Nephron (organoid): ENCODE measurements around the gene PML.

Experiments
- H3K27ac Mint-ChIP-seq, 3 experiments: 2 replicates each; pipeline ENCODE4 v1.8.0; 2020; ENCODE audit warnings: mixed read lengths in 3 of 3, mild to moderate bottlenecking in 2 of 3, moderate library complexity in 1 of 3
- H3K27me3 Mint-ChIP-seq: 2 replicates; pipeline ENCODE4 v1.8.0; 2021; ENCODE audit warnings: low read depth, mild to moderate bottlenecking, moderate library complexity, mixed read lengths
- H3K36me3 Mint-ChIP-seq: 2 replicates; pipeline ENCODE4 v1.8.0; 2020; ENCODE audit warnings: low read depth, mixed read lengths
- H3K4me1 Mint-ChIP-seq: 2 replicates; pipeline ENCODE4 v1.8.0; 2020; ENCODE audit warnings: mixed read lengths
- H3K4me3 Mint-ChIP-seq, 3 experiments: 2 replicates each; pipeline ENCODE4 v1.8.0; 2020; ENCODE audit warnings: mild to moderate bottlenecking in 3 of 3, mixed read lengths in 3 of 3, moderate library complexity in 2 of 3
- H3K9me3 Mint-ChIP-seq: 2 replicates; pipeline ENCODE4 v1.8.0; 2020; ENCODE audit warnings: mixed read lengths
- CTCF ChIP-seq, 3 experiments: fragments of 200-600 bp; sonication (generic); IDR thresholded peaks; one replicate each; pipeline ENCODE4 v1.5.0; 2021; ENCODE audit warnings: antibody characterized with exemption in 3 of 3; ENCODE audit not compliant: unreplicated experiment in 3 of 3

The PML gene

DNA sequence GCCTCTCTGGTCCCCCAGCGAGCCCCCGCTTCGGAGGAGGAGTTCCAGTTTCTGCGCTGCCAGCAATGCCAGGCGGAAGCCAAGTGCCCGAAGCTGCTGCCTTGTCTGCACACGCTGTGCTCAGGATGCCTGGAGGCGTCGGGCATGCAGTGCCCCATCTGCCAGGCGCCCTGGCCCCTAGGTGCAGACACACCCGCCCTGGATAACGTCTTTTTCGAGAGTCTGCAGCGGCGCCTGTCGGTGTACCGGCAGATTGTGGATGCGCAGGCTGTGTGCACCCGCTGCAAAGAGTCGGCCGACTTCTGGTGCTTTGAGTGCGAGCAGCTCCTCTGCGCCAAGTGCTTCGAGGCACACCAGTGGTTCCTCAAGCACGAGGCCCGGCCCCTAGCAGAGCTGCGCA lies 3.5 kb downstream of the PML start:
- no peak for TF ChIP-seq CTCF (IDR thresholded peaks at IDR 0.05; ENCODE audit: unreplicated experiment in 3 of 3)
- Mint-ChIP-seq H3K4me1 (peaks cover 32% of the 10 kb centered on the region), H3K27me3 (no peaks in the 10 kb centered on the region), H3K36me3 (peaks cover 13% of the 10 kb centered on the region), H3K4me3 (no peak overlapping the region), H3K9me3 (no peaks in the 10 kb centered on the region), H3K27ac (no peak overlapping the region)

DNA sequence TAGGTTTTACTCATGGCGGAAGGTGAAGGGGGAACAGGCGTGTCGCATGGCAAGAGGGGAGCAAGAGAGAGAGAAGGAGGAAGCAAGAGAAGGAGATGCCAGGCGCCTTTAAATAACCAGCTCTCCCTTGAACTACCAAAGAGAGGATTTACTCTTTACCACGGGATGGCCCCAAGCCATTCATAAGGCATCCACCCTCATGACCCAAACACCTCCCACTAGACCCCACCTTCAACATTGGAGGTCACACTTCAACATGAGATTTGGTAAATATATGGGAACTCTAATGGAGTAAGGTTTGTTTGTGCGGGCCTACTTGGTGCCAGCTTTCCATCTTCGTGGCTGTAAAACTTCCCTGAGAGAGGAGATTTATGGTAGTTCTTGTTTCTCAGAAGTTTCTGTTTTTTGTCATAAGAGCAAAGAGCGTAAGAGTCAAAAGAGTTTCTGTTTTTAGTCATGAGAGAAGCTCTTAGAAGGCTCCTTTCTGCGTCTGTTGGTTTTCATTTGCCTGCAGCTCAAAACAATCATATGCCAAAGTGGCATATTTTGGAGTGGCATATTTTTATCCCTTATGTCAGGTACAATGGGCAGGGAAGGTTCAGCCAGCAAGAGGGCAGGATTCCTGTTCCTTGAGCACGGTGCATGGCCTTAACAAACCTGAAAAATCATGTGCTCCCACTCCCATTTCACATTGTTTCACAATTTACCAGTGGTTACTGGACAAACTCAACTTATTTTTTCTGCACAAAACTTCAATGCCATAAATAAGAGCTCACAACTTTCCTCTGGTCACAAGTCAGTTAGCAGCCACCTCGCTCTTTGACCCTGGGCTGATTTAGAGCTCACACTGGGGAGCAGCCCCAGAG lies 12.5 kb downstream of the PML start:
- peaks cover 53% of the 10 kb centered on the region for H3K36me3 Mint-ChIP-seq
- peak overlapping the region; percentile 18 to 71 (median 47) for H3K27ac Mint-ChIP-seq
- H3K4me1 Mint-ChIP-seq = peaks cover 30% of the 10 kb centered on the region
- peaks cover 2% of the 10 kb centered on the region for H3K9me3 Mint-ChIP-seq
- H3K27me3 Mint-ChIP-seq = no peaks in the 10 kb centered on the region
- TF ChIP-seq CTCF (IDR thresholded peaks at IDR 0.05; ENCODE audit: unreplicated experiment in 3 of 3) = no peak
- H3K4me3 Mint-ChIP-seq = no peak overlapping the region

DNA sequence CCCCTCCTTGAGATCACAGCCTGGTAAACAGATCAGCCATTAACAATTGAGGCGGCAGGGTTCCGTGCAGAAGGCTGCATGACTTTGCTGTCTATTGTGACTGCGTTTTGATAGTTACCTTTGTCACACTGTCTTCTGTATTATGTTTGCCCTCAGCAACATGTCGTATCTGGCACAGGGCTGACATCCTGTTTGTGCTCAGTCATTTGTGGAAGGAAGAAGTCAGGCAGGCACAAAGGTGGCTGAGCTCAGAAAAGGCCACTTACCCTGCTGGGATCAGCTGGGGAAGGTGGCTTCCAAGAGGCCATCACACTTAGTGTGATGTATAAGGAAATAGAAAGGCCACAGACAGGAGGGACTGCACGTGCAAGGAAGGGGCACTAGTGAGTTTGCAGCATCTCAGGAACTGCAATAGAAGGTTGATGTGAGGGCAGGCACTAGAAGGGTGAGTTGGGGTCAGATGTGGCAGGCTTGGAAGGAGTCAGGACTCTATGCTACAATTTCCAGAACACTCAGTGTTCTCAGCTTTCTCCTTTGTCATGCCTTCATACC lies 13.4 kb downstream of the PML start:
- Mint-ChIP-seq H3K36me3 (peaks cover 53% of the 10 kb centered on the region), H3K4me1 (peaks cover 30% of the 10 kb centered on the region), H3K27me3 (no peaks in the 10 kb centered on the region), H3K9me3 (peaks cover 5% of the 10 kb centered on the region), H3K4me3 (no peak overlapping the region), H3K27ac (peak overlapping the region in 2 of 3 experiments; percentile 47 to 71)
- TF ChIP-seq CTCF (IDR thresholded peaks at IDR 0.05; ENCODE audit: unreplicated experiment in 3 of 3) = no peak

DNA sequence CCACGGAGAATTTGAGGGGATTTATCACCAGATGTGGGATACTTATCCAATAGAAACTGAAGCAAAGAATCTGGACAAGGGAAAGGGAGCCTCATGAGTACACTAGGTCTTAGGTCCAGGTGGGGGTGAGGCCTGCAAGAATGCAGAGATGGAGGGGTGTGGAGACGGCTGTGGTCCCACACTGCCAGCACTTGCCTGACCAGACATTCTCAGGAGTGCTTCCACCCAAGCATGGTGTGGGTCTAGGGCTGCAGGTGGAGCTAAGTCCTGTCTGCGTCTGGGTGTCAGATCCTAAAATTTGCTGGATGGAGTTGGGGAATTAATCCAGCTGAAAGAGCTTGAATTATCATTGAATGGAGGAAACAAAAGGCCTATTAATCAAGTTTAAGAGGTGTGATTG lies 14.4 kb downstream of the PML start:
- Mint-ChIP-seq H3K36me3 (peaks cover 51% of the 10 kb centered on the region), H3K4me1 (peaks cover 30% of the 10 kb centered on the region), H3K9me3 (peaks cover 3% of the 10 kb centered on the region), H3K27ac (peak overlapping the region in 1 of 3 experiments; percentile 71), H3K4me3 (no peak overlapping the region), H3K27me3 (no peaks in the 10 kb centered on the region)
- no peak for TF ChIP-seq CTCF (IDR thresholded peaks at IDR 0.05; ENCODE audit: unreplicated experiment in 3 of 3)

GRCh38 chr15:74010929-74011540 lies 16.5 kb downstream of the PML start:
- peaks cover 30% of the 10 kb centered on the region for H3K4me1 Mint-ChIP-seq
- no peaks in the 10 kb centered on the region for H3K27me3 Mint-ChIP-seq
- H3K27ac Mint-ChIP-seq = peak overlapping the region; percentile 80 to 97 (median 94)
- peaks cover 3% of the 10 kb centered on the region for H3K9me3 Mint-ChIP-seq
- H3K4me3 Mint-ChIP-seq = peak overlapping the region in 1 of 3 experiments; percentile 47
- TF ChIP-seq CTCF (IDR thresholded peaks at IDR 0.05; ENCODE audit: unreplicated experiment in 3 of 3) = no peak
- peaks cover 41% of the 10 kb centered on the region for H3K36me3 Mint-ChIP-seq
